GOT3 (cell line): ENCODE measurements around the gene HIPK4.
"Not testable (repeated sequence)": the region's sequence is repeated elsewhere in the genome, so short reads cannot be mapped to it uniquely, and the experiment has no call there.

Experiments used
- DNase-seq: peaks from one replicate; lab custom pipeline; 2025; ENCODE audit warnings: mixed read lengths; lab: John Stamatoyannopoulos, UW

The HIPK4 gene

GRCh38 chr19:40390084-40390742 is at the start of gene HIPK4:
Gene HIPK4, minus strand, starts transcription at chr19:40390181. Its CDS starts 279 bp downstream, at chr19:40389902.
- no peak for DNase-seq

DNA sequence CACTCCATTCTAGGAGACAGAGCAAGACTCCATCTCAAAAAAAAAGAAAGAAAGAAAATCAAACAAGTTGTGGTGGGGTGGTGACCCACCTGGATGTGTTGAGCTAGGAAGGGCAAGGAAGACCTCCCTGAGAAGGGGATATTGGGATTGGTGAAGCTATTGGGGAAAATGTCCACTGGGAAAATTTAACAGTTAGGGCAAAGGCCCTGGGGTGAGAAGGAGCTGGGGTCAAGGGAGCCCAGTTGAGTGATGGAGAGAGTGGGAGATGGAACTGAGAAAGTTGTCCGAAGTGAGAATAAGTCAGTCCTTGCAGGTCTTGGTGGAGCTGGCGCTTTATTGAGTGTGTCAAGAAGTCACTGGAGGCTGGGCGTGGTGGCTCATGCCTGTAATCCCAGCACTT is 48.3 kb upstream of the HIPK4 start:
- DNase-seq = no peak

DNA sequence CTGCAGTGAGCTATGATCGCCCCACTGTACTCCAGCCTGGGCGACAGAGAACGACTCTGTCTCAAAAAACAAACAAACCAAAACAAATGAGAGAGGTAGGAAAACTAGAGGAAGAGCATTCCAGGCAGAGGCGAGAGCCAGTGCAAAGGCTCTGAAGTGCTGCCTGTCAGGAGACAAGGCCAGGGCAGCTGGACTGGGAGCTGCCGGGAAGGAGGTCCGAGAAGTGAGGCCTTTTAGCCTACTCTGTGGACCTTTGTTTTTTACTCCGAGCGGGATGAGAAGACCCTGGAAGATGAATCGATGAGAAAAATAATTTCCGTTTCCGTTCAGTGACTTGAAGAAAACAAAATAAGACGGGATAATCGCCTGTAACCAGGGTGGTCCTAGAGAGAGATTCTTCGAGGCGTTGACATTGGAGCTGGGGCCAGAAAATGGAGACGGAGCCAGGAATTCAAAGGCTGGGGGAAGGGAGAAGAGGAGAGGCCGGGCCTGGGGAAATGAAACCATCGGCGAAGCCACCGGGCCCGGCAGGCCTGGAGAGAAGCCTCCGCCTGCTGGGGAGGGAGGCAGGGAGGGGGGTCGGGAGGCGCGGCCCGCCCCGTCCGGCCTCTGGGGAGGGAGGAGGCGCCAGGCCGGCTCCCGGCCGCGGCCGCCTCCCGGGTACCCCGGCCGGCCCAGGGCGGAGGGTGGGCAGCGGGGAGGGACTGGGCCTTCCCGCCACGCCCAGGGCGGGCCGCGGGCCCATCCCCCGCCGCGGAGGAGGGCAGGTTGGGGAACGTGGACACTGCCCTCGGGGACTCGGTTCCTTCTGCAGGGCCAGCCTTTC is 43.6 kb upstream of the HIPK4 start:
- peak; percentile 62 for DNase-seq

GRCh38 chr19:40432760-40433159 is 42.8 kb upstream of the HIPK4 start:
- DNase-seq = not testable (repeated sequence)

GRCh38 chr19:40431698-40432097 is 41.7 kb upstream of the HIPK4 start:
- DNase-seq = no peak

GRCh38 chr19:40430242-40430641 is 40.3 kb upstream of the HIPK4 start:
- DNase-seq = not testable (repeated sequence)

- not testable (repeated sequence) for DNase-seq
Observed at GRCh38 chr19:40428197-40428596, 38.2 kb upstream of the HIPK4 start.

DNA sequence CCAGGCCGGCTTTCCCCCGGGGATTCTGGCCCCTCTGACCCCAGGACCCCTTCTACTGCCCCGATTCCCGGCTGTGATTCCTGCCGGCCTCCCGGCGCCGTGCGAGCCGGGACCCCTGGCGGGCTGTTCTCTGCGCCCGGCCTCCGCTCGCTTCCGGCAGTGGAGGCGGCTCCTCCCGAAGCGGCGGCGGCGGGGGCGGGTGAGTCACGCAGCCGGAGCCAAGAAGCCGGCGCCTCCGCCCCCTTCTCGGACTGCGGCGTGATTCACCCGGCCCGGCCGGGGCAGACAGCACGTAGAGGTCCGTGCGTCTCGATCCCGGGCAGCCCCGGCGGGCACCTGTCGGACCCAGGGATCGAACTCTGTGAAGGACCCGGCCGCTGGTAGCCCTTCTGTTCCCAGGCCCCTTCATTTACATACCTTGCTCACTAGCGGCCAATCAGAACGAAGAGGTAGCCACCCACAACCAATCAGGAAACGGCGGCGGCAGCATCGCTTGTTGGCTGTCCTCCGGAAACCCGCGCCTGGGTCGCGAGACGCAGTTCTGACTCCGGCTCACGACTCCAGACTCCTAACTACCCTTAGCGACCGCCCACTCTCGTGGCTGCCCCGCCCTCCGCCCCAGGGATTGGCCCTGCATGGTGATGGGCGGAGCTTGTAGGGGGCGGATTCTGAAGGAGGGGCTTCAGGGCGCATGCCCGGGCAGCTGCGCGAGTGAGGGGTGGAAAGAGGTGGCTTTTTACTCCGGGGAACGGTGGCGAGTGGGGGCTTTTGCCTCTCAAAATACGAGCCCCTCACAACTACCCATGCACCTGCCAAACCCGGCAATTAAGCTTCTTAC is 35.7 kb upstream of the HIPK4 start, which contains the start of gene SERTAD1:
SERTAD1 (minus strand) TSS at position 543 of the 838 bp plus-strand sequence. CDS start 2,446 bp downstream, outside the sequence.
- peak; percentile 97 for DNase-seq

DNA sequence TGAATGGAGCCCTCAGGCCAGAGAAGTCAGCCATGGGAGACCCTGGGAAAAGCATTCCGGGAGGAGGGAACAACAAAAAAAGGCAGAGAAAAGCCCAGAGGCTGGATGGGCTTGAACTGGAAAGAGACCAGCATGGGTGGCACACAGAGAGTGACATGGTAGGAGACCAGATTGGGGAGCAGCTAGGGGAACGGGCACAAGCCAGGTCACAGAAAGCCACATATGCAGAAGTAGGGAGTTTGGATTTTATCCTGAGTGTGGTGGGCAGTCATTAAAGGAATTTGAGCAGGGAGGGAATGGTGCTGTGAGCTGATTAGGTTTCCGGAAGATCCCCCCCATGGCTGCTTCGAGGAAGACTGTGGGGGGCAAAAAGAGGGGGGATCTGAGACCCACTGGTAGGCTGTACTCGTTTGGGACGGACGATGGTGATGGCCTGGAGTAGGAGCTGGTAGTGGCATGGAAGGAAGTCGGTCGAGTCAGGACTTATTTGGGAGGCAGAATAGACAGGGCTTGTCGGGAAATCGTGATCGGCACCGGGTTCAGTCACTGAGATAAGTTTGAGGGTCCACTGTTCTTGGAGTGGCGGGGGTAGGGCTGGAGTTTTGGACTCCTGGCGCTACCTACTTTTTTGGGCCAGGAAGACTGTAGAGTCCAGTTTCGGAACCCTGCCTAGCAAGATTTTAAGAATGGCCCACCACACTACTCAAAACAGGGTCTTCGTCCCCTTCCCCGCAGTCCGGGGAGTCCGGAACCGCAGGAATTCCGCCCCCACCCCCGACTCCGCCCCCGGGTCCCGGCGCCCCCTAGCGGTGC is 34.9 kb upstream of the HIPK4 start:
- no peak for DNase-seq

DNA sequence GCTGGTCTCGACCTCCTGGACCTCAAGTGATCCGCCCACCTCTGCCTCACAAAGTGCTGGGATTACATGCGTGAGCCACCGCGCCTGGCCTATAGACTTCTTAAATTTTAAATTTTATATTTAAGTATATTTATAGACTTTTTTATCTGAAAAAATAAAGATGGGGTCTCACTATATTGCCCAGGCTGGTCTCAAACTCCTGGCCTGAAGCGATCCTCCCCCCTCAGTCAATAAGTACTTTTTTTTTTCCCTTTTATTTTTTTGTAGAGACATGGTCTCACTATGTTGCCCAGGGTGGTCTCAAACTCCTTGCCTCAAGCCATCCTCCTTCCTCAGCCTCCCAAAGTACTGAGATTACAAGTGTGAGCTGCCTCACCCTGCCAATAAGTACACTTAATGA is 34.0 kb upstream of the HIPK4 start:
- no peak for DNase-seq

- no peak for DNase-seq
Observed at GRCh38 chr19:40422748-40423566, 33.0 kb upstream of the HIPK4 start.

GRCh38 chr19:40421993-40422747 is 32.2 kb upstream of the HIPK4 start:
- no peak for DNase-seq

DNA sequence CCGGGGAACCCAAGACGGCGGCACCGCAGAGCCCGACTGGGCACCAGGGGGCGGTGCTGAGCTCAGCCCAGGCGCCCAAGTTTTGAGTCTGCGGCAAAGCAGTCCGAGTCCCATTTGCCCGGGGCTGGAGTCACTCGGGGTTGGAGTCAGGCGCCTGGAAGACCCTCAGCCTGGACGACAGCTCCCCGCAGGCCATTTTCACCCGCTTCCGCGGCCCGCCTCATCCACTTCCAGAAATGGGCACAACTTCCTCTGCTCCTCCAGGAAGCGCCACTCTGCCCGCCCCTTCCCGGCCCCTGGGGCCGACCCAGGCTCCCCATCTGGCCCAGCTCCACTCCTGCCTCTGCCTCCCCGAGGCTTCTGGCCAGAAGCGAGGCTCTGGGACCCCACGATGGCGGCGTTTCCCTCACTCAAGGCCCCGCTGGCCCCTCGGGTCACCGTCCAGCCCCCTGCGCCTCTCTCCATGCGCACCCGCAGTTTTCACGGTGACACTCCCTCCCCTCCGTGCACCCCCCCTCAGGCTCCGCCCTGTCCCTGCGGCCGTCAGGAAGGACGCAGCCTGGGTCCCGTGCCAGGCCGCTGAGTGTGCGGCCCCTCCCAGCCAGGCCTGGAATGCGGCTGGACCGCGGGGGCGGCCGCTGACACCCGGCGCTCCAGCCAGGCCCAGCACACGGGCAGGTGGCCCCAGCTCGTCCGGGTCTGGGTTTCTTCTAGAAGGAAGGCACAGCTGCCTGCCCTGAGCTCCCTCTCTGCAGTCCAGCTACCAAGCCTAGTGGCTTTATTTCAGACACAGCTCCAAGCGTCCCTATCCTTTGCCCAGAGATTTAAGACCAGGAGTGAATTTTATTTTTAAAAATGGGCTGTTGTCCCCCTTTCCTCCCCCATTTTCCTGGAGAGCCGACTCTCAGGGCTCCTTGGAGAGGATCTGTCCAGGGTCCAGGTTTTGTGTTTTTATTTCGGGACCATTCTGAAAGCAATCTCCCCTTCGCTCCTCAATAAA is 31.1 kb upstream of the HIPK4 start:
- DNase-seq = peak; percentile 77

DNA sequence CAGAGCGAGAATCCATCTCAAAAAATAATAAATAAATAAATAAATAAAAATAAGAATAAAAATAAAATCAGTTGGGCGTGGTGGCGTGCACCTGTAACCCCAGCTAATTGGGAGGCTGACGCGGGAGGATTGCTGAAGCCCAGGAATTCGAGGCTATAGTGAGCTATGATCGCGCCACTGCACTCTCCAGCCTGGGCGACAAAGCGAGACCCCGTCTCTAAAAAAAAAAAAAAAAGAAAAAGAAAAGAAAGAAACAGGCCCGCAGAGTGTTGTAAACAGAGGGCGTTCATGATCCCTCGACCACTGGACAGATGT is 30.4 kb upstream of the HIPK4 start:
- no peak for DNase-seq

DNA sequence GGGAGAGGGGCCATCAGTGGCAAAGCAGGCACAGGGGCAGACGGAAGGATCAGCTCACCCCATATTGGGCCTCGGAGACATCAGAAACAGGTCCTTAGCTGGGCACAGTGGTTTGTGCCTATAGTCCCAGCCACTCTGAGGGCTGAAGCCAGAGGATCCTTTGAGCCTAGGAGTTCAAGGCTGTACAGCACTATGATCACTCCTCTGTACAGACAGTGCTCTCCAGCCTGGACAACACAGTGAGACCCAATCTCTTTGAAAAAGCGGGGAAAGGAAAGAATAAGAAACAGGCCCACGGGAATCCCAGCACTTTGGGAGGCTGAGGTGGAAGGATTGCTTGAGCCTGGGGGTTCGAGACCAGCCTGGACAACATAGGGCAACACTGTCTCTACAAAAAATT is 29.8 kb upstream of the HIPK4 start:
- no peak for DNase-seq

GRCh38 chr19:40419066-40419612 is 29.2 kb upstream of the HIPK4 start:
- DNase-seq = no peak

DNA sequence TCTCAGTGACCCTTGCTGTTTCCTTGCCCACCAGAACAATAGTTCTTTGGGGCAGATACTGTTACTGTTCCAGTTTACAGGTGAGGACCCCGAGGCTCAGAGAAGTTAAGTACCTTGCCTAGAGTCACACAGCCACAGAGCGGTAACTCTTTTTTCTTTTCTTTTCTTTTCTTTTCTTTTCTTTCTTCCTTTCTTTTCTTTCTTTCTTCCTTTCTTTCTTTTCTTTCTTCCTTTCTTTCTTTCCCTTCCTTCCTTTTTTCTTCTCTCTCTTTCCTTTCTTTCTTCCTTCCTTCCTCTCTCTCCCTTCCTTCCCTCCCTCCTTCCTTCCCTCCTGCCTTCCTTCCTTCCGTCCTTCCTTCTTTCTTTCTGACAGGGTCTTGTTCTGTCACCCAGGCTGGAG is 28.1 kb upstream of the HIPK4 start:
- no peak for DNase-seq

DNA sequence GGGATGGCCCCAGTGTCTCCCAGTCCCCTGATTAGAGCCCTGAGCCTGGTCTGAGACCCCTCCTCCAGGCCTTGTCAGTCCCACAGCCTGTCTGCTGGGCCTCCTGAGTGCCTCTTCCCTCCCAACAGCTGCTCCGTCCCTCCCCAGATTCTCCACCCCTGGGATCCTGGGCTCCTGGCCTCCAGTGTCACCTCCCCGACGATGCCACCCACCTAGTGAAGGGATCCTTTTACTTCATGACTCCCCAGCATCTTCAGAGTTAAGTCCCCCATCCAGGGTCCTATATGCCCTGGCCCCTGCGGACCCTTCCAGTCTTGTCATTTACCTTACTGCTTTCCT is 27.6 kb upstream of the HIPK4 start:
- no peak for DNase-seq
